ENCODE data around the gene NOLC1.

- no peak for TF ChIP-seq CTCF (IDR thresholded peaks at IDR 0.05)
- no peak for TF ChIP-seq EP300 (IDR thresholded peaks at IDR 0.05)
- TF ChIP-seq POLR2AphosphoS5 (IDR thresholded peaks at IDR 0.05): no peak
- TF ChIP-seq POLR2A (IDR thresholded peaks at IDR 0.05): no peak
Observed at GRCh38 chr10:102170602-102171001, 18.4 kb downstream of the NOLC1 start.

All from sigmoid colon (tissue), 4 donors.